GM21825 (cell line): ENCODE data around the gene METTL13.
"Not testable (repeated sequence)": the region's sequence is repeated elsewhere in the genome, so short reads cannot be mapped to it uniquely, and the experiment has no call there.

Source experiments
- ATAC-seq: cut with Tn5 transposase; IDR thresholded peaks from one replicate; pipeline ENCODE4 v1.9.1; 2021; ENCODE audit warnings: mild to moderate bottlenecking, moderate library complexity; ENCODE audit not compliant: unreplicated experiment

Gene METTL13

GRCh38 chr1:171763764-171764163 is 17.7 kb upstream of the METTL13 start:
- ATAC-seq, result no peak

- no peak for ATAC-seq
These were observed 12.3 kb upstream of the METTL13 start for GRCh38 chr1:171769171-171769570.

DNA sequence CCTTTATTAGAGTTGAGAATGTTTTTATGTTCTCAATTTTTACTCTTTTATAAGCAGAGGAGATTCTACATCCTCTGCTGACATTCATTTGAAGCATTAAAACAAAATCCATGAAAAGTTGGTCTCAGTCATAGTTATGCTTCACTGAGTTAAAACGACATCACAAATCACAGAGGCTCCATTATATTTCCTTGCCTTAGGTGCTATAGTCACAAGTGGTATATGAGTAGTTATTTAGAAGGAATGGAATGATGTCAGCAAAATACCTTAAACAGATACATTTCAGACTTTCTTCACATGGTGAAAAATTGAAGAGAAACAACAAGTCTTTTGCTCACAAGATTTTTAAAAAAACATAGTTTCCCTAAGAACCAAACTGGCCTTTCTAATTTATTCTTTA is 11.7 kb upstream of the METTL13 start:
- ATAC-seq, result no peak

DNA sequence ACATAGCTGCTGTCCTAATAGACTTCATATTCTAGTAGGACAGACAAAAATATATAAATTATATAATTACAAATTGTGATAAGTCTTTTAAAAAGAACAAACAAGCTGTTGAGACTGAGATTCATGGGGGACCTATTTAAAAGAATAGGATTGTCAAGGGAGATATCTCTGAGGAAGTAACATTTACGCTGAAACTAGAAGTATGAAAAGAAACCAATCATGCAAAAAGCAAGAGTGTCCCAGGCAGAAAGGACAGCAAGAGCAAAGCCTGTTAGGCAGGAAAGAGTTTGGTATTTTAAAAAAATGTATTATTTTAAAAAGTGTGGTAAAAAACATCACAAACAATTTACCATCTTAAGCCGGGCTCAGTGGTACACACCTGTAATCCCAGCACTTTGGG is 9.1 kb upstream of the METTL13 start:
- no peak for ATAC-seq

GRCh38 chr1:171780583-171781175 is 781 bp upstream of the METTL13 start:
- ATAC-seq, result no peak

DNA sequence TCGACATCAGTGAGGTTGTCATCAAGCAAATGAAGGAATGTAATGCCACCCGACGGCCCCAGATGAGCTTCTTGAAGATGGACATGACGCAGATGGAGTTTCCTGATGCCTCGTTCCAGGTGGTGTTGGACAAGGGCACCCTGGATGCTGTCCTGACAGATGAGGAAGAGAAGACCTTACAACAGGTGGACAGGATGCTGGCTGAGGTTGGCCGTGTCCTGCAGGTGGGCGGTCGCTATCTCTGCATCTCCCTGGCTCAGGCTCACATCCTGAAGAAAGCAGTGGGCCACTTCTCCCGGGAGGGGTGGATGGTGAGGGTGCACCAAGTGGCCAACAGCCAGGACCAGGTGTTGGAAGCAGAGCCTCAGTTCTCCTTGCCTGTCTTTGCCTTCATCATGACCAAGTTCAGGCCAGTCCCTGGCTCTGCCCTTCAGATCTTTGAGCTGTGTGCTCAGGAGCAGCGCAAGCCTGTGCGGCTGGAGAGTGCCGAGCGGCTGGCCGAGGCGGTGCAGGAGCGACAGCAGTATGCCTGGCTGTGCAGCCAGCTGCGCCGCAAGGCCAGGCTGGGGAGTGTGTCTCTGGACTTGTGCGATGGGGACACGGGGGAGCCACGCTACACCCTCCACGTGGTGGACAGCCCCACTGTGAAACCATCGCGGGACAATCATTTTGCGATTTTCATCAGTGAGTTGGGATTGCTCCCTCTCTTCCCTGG is 2.5 kb downstream of the METTL13 start:
- no peak for ATAC-seq

DNA sequence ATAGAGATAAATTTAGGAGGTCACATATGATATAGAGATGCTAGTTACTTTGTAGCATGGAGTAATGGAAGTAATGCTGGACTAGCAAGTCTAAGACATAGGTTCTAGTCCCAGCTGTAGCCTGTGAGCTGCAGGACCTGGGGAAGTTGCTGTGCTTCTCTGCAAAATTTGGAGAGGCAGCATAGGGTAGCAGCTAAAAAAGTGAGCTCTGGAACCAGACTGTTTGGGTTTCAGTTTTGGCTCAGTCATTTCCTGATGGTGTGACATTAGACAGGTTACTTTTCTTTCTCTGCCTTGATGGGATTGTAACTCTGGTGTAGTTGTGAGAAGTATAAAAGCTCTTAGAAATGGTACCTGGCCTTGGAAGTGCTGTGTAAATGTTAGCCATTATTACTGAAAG is 3.3 kb downstream of the METTL13 start:
- ATAC-seq, result no peak

- no peak for ATAC-seq
These were observed 4.3 kb downstream of the METTL13 start for GRCh38 chr1:171785766-171786165.

DNA sequence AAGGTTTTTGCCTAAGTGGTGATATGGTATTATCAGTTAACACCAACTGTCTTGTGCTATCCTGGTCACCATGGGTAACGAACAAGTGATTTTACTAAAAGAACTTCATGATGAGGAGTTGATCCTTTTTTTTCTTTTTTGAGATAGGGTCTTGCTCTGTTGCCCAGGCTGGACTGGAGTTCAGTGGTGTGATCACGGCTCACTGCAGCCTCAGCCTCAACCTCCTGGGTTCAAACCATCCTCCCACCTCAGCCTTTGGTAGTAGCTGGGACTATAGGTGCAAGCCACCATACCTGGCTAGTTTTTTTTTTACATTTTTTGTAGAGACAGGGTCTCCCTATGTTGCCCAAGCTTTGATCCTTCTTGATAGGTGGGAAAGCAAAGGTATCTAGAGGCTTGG is 5.1 kb downstream of the METTL13 start:
- no peak for ATAC-seq

DNA sequence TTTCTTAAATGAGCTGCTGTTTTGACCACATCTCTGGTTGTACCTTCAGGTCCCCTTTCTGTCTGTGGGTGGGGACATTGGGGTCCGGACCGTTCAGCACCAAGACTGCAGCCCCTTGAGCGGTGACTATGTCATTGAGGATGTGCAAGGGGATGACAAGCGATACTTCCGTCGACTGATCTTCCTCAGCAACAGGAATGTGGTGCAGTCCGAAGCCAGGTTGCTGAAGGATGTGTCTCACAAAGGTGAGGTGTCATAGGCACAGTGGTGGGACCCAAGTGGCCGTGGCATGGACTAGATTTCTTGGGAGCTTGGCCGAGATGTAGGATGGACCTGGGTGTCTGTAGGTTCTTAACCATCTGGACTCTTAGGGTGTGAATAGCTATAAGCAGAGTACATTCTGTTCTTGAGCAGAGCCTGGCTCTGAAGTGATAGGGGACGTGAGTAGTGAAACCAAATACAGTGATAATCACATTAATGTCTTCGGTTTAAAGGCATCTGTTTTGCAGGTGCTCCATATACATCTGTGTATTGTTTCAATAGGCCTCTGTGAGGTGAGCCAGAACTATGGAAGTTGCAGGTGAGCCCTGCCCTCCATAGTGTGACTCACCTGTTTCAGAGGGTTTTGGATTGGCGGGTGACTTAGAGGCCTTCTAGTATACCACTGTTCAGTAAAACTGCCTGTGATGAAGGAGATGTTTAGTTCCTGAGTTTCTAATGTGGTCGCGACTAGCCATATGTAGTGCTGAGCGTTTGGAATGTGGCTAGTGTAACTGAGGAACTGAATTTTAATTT is 6.4 kb downstream of the METTL13 start:
- no peak for ATAC-seq

DNA sequence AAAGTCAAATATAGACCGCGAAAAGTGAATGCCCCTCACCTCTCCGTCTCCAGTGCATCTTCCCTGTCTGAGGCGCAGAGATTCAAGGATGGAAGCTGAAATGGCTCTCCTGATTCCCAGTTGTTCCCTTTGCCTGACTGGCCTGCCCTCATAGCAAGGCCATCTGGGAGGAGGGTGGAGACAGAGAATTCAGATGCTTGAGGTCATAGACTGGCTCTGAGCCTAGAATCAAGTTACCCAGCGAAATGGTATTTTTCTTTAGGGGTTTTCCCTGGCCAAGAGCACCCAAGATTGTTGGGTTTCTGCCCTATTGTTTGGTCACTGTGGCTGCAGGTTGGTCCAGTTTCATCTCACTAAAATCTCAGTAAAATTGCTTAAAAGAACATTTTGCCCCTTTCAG is 7.2 kb downstream of the METTL13 start:
- ATAC-seq, result no peak

DNA sequence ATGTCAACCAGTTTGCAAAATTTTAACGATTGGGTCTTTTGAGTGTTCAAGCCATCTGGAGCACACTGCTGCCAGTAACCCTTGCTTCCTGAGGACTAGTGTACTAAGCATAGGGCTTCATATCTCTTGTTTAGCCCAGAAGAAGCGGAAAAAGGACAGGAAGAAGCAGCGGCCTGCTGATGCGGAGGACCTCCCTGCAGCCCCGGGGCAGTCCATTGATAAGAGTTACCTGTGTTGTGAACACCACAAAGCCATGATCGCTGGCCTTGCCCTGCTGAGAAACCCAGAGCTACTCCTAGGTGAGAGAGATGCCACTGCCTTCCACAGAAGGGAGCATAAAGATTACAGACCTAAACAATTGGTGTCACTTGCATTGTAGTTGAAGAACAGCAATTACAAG is 8.9 kb downstream of the METTL13 start:
- ATAC-seq, result no peak

- ATAC-seq, result no peak
These were observed 11.4 kb downstream of the METTL13 start for GRCh38 chr1:171792656-171793369.

DNA sequence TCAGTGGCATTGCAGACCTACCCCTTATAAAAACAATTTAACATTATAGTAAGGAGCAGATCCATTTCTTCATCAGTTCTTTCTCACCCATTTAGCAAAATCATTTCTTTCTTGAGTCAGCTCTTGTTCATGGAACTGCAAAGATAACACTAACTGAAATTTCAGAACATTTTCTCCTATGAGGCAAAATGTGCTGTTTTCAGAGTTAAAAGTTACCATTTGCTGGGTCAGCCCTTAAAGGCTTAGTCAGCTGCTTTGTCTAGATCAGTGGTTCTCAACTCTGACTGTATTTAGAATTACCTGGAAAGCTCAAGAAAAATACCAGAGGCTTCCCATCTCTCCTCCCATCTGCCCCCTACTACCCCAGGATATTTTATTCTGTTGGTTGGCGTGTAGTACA is 12.2 kb downstream of the METTL13 start:
- no peak for ATAC-seq

DNA sequence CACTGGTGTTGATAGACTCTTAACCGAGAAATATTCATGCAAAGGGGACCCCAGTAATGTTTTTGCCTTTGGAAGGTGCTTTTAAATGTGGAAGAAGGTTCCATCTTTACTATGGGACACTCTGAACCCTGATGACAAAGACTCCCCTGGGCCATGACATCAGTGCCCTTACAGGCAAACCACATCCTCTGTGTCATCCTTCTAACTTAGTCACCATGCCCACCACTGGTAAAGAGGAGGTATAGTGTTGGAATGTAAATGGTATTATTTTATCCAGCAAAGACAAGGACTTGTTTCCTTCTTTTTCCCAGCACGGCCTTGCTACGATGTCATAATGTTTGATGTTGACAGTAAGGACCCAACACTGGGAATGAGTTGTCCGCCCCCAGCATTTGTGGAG is 12.6 kb downstream of the METTL13 start:
- no peak for ATAC-seq

DNA sequence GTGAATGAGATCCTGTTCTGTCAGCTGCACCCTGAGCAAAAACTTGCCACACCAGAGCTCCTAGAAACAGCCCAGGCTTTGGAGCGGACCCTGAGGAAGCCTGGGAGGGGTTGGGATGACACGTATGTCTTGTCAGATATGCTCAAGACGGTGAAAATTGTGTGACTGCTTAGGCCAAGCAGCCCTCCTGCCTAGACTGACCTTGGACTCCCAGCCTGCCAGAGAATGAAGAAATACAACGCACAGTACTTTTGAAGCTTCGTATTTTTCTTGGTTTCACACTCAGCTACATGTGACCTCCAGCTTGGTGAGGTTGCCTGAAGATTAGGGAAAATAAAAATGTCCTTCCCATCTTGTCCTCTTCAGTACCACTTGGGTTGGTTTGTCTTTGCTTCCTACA is 15.1 kb downstream of the METTL13 start:
- ATAC-seq, result no peak

GRCh38 chr1:171798311-171798710 is 16.9 kb downstream of the METTL13 start:
- ATAC-seq, result no peak

GRCh38 chr1:171798765-171799164 is 17.3 kb downstream of the METTL13 start:
- no peak for ATAC-seq

DNA sequence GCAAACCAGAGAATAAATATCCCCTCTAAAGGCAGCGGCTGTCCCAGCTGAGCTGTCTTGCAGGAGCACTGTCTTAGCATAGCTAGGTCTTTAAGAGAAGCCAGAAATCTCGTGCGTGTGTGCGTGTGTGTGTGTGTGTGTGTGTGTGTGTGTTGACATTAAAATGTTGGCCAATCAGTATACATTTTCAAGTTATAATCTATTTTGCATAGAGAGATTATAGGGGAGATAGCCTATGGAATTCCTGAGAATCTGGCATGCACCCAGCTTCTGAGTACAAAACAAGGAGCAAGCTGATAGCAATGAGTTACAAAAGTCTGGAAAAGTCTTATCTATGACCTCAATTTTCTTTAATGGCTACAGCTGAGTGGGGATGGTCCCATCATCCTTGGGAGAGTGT is 17.7 kb downstream of the METTL13 start:
- no peak for ATAC-seq

DNA sequence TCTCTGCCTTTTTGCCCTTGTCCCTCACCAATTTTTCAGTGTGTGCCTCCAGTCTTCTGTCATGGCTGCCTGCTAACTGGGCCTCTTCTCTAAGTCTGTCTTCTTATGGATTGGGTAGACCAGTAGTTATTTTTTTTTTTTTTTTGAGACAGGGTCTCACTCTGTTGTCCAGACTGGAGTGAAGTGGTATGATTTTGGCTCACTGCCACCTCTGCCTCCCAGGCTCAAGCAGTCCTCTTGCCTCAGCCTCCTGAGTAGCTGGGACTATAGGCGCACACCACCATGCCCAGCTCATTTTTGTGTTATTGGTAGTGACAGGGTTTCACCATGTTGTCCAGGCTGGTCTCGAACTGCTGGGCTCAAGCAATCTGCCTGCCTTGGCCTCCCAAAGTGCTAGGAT is 18.2 kb downstream of the METTL13 start:
- not testable (repeated sequence) for ATAC-seq

- ATAC-seq, result no peak
These were observed 18.9 kb downstream of the METTL13 start for GRCh38 chr1:171800342-171800741.
